HG02642 (cell line): ENCODE measurements around the gene FKBP1A.
A peak's percentile ranks its signal among the peaks of the same experiment; 100 is the strongest.

ENCODE experiments used
- ATAC-seq: cut with Tn5 transposase; IDR thresholded peaks from one replicate; pipeline ENCODE4 v1.9.1; 2021; ENCODE audit warnings: mild to moderate bottlenecking; ENCODE audit not compliant: unreplicated experiment, poor library complexity

FKBP1A gene

DNA sequence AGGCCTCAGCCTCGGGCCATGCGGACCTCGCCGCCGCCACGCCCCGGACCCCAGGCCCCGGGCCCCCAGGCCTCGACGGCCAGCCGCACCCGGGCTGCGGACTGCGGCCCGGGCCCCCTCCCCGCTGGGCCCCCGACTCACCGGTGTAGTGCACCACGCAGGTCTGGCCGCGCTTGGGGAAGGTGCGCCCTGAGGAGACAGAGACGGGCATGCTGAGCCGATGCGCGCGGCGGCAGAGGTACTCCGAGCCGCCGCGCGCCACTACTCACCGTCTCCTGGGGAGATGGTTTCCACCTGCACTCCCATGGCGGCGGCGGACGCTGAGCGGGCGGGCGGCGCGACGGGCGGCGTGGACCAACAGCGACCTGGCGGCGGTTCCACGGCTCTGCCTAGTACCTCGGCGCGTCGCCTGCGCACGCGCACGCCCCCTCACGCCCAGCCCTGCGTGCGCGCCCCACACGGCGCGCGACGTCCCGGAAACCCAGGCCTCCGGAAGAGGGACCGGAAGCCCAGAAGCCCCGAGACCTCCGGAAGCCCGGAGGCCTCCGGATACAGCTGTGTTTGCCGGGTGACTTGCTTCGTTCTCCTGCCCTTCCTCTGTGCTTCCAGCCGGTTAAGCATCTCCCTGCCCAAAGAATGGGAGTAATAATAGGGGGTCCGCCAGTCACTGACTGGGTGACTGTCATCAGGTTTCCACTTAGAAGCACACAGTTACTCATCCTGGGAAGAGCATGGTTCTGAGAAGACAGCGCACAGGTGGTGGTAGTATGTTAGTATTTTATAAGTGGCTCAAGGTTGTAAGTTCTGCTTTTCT lies at the start of gene FKBP1A:
Gene FKBP1A, minus strand, starts transcription at position 362 of the 814 bp plus-strand sequence. Its CDS starts 56 bp downstream, at position 306.
- ATAC-seq = peak; percentile 92

GRCh38 chr20:1442304-1442703 lies 49.5 kb upstream of the FKBP1A start:
- no peak for ATAC-seq

GRCh38 chr20:1441133-1441532 lies 48.3 kb upstream of the FKBP1A start:
- ATAC-seq = no peak

DNA sequence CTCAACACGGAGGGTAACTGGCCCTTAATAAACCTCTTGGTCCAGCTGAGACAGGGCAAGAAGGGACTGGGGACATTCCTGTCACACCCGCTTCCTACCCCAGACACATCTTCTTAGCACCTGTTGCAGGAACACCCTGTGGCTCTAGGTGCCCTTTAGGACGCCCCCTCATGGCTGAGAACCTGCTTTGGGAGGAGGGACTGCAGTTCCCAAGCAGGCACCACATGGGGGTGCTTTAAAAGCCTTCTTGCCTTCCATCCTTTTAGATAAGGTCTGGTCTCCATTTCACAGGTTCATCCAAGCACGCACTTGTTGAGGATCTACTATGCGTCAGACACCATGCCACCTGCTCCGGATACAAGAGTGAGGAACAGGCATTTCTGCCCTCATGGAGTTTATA lies 47.2 kb upstream of the FKBP1A start:
- no peak for ATAC-seq

DNA sequence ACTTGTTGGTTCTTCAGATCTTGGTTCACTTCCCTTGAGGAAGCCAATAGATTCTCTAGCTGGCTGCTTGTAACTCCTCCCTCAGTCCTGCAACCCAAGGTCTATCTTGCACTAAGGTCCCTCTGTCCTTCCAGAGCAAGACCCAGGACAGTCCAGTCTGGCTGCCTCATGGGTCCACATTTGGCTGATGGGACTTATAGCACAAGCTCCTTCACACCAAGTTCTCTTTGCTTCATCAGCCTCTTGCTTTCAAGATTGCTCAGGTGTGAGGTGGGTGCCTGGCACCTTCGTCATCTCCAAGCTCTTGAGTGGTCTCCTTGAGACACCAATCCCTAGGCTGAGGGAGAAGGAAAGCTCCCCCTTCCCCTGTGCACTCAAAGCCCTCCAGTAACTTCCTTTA lies 45.5 kb upstream of the FKBP1A start:
- ATAC-seq = no peak

DNA sequence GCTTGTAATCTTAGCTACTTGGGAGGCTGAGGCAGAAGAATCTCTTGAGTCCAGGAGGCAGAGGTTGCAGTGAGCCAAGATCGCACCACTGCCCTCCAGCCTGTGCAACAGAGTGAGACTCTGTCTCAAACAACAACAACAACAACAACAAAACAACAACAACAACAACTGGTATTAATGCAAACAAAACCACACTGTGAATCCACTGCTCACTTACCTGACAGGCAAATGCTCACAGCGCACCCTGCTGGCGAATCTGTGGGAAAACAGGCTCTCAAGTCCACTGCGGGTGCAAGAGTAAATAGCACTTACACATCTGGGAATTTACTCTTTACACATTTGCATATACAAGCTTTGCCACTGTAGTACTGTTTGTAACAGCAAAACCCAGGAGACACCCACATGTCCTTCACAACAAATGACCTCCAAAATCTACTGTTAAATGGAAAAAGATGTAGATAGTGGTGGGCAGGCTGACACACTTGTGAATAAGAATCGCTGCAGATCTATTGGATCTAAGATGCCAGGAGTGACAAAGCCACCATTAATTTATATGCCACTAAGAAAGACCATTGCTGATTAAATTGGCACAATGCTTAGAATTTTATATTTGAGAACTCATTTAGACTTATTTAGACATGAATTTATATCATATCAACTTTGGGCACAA lies 44.5 kb upstream of the FKBP1A start:
- ATAC-seq = no peak

DNA sequence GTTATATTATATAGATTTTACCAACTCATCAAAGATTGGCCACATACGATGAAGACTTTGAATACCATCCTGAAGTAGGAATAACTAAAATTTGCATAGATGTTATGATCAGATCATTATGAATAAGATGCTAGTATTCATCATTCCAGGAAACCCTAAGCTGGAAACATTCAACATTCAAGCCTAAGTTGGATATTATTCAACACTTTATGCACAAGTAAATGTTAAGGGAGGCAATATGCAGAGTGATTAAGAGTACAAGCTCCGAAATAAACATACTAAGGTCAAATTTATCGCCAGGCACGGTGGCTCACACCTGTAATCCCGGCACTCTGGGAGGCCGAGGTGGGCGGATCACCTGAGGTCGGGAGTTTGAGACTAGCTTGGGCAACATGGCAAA lies 43.4 kb upstream of the FKBP1A start:
- ATAC-seq = no peak

- ATAC-seq = no peak
These were observed 42.5 kb upstream of the FKBP1A start for GRCh38 chr20:1435337-1435699.

GRCh38 chr20:1434571-1435336 lies 41.9 kb upstream of the FKBP1A start:
- peak; percentile 90 for ATAC-seq

DNA sequence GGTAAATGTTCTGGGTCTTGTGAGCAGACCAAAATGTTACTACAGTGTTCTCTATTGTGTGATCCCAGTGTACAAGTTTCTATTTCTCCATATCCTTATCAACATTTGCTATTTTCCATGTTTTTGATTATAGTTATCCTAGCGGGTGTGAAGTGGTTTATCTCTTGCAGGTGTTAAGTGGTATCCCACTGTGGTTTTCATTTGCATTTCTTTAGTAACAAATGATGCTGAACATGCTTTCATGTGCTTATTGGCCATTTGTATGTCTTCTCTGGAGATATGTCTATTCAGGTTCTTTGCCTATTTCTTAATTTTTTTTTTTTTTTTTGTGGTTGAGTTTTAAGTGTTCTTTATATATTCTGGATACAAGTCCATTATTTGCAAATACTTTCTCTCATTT lies 38.3 kb upstream of the FKBP1A start:
- no peak for ATAC-seq

DNA sequence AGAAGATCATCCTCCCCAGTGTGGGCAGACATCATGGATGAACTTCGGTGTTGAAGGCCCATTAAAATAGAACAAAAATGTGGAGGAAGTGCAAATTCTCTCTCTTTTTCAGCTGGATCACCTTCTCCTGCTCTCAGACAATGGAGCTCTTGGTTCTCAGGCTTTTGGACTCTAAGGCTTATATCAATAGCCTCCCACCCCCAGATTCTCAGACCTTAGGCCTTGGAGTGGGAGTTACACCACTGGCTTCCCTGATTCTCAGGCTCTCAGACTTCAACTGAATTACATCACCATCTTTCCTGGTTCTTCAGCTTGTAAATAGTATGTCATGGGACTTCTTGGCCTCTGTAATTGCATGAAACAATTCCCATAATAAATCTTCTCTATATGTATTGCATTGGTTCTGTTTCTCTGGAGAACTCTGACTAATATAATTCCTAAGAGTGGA lies 37.2 kb upstream of the FKBP1A start:
- ATAC-seq = no peak

GRCh38 chr20:1429143-1429728 lies 36.4 kb upstream of the FKBP1A start:
- ATAC-seq = no peak

DNA sequence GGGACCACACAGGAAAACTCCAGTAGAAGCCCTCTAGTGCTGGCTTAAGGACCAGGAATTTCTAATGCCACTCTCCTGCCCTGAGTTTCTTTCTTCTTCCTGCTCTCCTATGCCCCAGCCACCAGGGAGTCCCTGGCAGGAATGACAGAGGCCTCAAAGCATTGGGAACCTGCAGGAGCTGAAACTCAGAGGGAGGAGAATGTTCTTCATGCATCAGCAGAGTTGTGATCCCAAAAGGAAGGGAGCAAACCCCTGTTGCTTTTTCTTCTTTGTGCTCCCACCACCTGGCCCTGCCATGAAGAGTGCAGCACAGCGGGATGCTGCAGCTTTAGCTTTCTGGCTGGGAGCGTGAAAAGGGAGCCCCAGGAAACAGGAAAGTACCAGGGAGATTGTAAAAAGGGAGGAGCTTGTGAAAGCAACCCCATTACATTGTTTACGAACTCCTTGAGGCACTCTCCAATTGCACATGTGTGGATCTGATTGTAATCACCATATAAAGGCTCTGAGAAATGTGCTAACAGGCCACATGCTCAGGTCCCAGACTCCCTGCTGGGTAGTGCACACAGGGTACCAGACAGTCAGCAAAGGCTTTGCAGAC lies 34.7 kb upstream of the FKBP1A start:
- no peak for ATAC-seq

- ATAC-seq = no peak
These were observed 33.5 kb upstream of the FKBP1A start for GRCh38 chr20:1426231-1426849.

- ATAC-seq = no peak
These were observed 31.5 kb upstream of the FKBP1A start for GRCh38 chr20:1424336-1424735.

- ATAC-seq = no peak
These were observed 30.8 kb upstream of the FKBP1A start for GRCh38 chr20:1423625-1424106.

DNA sequence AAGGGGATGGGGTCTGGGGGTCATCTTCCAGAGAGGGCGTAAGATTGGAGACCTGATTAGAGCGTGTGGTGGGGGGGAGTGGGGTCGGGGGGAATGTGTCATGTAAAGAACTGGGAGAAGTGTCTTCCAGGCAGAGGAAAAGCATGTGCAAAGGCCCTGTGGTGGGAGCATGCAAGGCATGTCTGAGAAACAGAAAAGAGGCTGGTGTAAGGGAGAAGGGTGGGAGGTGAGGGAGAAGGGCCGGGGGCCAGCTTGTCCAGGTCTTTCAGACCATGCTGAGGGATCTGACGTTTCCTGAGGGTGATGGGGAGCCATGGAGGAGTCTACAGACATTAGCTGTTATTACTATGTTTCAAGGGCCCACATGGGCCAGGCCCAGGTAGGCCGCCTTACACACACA lies 30.4 kb upstream of the FKBP1A start:
- ATAC-seq = no peak

DNA sequence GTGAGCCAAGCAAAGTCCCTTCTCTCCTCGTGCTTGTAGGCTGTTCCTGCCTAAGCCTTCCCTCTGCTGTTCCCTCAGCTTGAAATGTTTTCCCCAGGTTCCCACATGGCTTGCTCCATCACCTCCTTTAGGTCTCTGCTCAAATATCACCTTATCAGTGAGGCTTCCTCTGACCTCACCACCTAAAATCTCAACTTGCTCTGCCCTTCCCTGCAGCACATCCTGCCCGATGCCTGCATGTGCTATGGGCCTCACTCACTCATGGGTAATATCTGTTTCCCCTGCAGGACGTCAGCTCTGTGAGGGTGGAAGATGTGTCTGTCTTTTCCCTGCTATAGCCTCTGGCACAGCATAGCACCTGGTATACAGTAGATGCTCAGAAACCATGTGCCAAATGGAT lies 29.9 kb upstream of the FKBP1A start:
- ATAC-seq = no peak

DNA sequence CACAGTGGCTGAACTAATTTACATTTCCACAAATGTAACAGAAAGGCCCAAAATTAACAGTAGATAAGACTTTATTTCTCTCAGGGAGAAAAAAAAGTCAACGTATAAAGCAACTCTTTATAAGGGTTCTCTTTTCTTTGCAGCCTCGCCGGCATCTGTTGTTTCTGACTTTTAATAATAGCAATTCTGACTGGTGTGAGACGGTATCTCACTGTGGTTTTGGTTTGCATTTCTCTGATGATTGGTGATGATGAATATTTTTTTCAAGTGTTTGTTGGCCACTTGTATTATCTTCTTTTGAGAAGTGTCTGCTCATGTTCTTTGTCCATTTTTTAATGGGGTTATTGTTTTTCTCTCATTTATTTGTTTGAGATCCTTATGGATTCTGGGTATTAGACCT lies 27.2 kb upstream of the FKBP1A start:
- no peak for ATAC-seq

DNA sequence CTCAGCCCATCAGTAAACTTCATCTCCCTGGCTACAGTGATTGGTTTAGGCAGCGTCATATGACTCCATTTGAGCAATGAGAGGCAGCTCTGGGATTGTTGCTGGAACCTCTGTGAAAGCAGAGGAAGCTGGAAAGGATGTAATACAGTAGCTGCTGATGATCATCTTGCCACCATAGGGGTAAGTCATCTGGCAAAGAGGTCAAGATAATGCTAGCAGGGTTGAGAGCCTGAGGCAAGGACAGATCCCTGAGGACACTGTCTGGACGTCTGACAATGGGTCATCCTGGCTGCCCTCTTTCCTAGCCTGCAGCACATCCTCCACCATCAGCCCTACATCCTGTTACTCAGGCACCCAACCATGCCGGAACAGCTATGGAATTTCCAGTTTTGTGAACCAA lies 25.5 kb upstream of the FKBP1A start:
- no peak for ATAC-seq
